HT-29 (cell line): ENCODE measurements around the gene MTERF2. TPM values are rescaled to one million over a fixed set of nuclear protein-coding genes. Genes with fewer than 3 reads are reported as not detected.

ENCODE experiments used
- DNase-seq: peaks from one replicate; pipeline ENCODE4 v3.0.0-alpha.2; 2015; ENCODE audit warnings: low spot score
- total RNA-seq: library from RNA; depleted of rRNA; stranded (reverse); fragments of >200 nt; shearing (Covaris generic); gene quantifications from 2 replicates; pipeline ENCODE4 v1.2.3, GENCODE V29; 2014

MTERF2 gene
- total RNA-seq, 1 experiment from 2014 or later, result 10.1 TPM

DNA sequence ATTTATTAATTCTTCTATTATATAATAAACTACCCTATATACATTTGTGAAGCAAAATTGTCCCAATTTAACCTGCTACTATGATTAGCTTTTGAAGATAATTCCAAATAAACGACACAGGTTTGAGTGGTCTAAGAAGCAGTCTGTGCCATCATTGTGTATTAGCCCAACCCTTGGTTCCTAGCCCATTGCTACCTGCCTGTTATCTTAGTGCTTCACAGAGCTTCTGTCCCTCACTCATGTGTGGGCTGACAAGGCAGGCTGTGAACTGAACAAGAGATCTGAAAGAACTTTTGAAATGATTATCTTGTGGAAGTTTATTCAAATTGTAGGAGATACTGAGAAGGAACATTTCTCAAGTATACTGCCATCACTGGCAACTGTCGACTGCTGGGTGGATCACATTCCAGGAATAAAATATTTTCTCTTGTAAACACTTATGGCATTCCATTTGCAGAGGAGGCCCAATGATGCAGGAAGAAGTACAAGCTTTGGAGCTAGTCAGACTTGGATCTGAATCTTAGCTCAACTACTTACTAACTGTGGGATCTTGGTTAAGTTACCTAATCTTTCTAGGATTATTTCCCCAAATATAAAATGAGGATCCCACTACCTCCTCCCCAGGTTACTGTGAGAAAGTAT lies 7.8 kb upstream of the MTERF2 start:
- peak; percentile 29 for DNase-seq

DNA sequence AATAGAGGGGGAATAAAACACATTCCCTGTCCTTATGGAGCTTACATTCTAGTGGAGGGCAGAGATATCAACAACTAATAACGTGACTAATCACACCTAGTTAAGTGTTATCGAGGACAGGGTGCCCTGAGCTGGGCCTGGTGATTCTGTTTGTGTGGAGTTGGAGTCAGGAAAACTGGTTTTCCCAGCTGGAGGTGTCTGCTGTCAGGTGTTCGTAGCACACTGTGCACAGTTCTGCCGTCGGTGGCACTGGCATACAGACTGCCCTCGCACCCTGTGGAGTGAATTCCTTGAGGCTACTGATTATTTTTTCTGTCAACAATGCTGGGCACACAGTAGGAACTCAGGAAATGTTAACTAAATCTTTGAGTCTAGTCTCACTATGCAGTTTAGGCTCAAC lies 900 bp upstream of the MTERF2 start:
- DNase-seq, result no peak

GRCh38 chr12:106986135-106986534 lies 811 bp downstream of the MTERF2 start:
- no peak for DNase-seq

DNA sequence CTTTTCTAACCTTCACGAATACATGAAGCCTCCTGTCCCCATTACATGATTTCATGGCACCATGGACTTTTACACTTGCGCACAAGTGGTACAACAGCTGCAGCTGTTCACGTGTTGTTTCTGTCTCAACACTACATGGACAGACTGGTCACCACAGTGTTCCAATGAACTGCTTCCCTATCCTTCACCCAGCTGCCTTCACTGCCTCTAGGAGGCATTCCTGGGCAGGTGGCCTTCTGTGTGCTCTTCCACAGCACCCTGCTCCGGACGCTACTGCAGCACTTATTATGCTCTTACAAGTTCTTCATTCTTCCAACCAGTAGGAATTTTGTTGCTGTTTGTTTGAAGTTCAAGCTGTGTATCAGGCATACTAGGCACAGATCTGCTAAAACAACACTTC lies 1.5 kb downstream of the MTERF2 start:
- DNase-seq, result no peak

GRCh38 chr12:106984588-106985137 lies 2.3 kb downstream of the MTERF2 start:
- DNase-seq, result no peak

DNA sequence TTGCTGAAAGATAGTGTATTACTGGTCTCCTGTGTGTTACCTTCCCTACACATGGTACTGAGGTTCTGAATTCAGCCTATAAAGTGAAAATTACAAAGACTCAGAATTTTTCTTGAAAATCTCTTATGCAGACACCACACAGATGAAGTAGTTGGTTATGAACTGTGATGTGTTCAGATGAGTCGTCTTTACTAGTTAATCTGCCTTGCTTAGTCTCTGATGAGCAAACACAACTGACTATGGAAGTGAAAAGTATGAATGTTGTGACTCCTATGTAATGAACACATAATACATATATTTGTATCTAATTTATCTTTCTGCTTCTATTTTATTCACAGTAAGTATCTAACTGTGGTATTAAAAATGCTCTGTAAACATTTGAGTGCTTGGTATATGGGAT lies 4.7 kb downstream of the MTERF2 start:
- DNase-seq, result no peak

GRCh38 chr12:106981788-106982187 lies 5.2 kb downstream of the MTERF2 start:
- no peak for DNase-seq

GRCh38 chr12:106980944-106981343 lies 6.0 kb downstream of the MTERF2 start:
- no peak for DNase-seq

- DNase-seq, result peak; percentile 30
These were observed 8.7 kb downstream of the MTERF2 start for GRCh38 chr12:106978035-106978800.

- DNase-seq, result no peak
These were observed 10.3 kb downstream of the MTERF2 start for GRCh38 chr12:106976668-106977067.

GRCh38 chr12:106975993-106976658 lies 10.8 kb downstream of the MTERF2 start:
- peak; percentile 45 for DNase-seq

DNA sequence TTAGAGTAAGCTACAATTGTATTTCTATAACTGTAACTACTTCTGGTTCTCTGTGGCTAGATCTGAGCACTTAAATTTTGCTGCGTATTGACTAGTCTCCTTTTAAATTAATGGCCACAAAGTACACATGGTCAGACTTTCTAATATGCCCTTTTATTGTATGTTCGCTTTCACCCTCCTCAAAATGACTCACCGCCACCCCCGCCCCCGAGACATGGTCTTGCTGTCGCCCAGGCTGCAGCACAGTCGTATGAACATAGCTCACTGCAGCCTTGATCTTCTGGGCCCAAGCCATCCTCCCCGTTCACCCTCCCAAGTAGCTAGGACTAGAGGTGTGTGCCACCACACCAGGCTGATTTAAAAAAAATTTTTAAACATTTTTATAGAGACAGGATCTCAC lies 11.8 kb downstream of the MTERF2 start:
- no peak for DNase-seq

- DNase-seq, result no peak
These were observed 12.4 kb downstream of the MTERF2 start for GRCh38 chr12:106974511-106974910.

GRCh38 chr12:106973545-106973944 lies 13.4 kb downstream of the MTERF2 start:
- no peak for DNase-seq

GRCh38 chr12:106971065-106971464 lies 15.9 kb downstream of the MTERF2 start:
- no peak for DNase-seq

DNA sequence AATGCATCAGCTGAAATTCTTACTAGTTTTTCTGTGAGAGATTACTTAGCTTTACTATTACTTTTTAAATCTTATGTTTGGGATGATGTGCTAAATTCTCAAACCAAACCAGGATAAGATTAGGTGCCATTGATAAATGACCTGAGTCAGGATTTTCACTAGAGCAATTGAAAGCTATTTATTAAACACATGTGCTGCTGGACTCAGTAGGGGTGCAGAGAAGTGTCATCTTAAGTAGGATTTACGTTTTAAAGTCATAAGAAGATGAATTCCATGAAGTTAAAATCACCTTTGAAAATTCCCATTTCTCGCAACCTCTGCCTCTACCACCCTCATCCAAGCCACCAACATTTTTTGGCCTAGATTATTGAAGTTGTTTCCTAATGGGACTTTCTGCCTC lies 22.4 kb downstream of the MTERF2 start:
- no peak for DNase-seq

GRCh38 chr12:106962286-106962685 lies 24.7 kb downstream of the MTERF2 start:
- DNase-seq, result no peak

DNA sequence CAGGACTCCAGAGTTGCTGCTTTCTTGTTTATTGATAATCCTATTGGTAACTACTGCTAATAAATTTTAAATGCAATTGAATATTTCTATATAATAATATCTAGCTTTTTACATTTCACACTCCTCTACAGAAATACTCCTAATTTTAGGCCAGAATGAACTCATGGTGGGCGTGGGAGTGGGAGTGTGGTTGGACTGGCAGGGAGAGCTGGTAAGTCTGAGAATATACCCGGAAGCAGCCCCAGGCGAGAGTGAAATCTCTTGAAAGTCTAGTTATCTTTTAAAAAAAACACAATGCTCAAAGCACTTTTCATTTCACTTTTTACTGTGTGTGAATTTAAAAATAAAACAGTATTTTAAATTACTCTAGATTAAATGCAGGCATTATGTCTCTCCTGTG lies 26.5 kb downstream of the MTERF2 start:
- DNase-seq, result no peak

- DNase-seq, result no peak
These were observed 29.4 kb downstream of the MTERF2 start for GRCh38 chr12:106957583-106957982.

DNA sequence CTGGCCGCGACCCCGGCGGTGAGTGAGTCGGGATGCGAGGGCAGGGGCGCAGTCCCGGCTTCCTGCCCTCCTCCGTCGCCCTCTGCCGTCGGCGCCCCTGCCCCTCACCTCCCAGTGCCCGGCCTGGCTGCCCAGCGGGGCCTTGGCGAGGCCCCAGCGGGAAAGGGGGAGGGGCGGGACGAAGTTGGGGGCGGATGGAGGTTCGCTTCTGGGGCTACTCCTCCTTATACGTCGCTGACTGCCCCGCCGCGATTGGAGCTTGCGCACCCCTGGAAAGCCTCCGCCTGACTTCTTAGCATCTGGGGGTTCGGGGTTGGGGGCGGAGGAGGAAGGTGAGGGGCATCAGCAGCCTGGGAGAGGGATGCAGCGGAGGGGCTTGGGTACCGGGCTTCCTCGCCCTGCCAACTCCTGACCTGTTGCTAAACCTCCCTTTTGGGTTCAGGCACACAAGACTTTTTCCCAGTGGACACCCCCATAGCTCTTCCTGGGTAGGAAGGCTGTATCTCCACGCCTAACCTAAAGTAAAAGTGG lies 30.8 kb downstream of the MTERF2 start:
- no peak for DNase-seq

GRCh38 chr12:106955377-106956047 lies 31.4 kb downstream of the MTERF2 start, which contains the start of gene TMEM263:
Gene TMEM263 (plus strand): TSS chr12:106955907. CDS start chr12:106967117, 11,210 bp downstream.
- peak; percentile 74 for DNase-seq
